ENCODE results near the gene SP3. TPM values are rescaled to one million over a fixed set of nuclear protein-coding genes. Genes with fewer than 3 reads are reported as not detected.

SP3 gene
- total RNA-seq, 2 donors from 2014 or later: 123 to 155 TPM

DNA sequence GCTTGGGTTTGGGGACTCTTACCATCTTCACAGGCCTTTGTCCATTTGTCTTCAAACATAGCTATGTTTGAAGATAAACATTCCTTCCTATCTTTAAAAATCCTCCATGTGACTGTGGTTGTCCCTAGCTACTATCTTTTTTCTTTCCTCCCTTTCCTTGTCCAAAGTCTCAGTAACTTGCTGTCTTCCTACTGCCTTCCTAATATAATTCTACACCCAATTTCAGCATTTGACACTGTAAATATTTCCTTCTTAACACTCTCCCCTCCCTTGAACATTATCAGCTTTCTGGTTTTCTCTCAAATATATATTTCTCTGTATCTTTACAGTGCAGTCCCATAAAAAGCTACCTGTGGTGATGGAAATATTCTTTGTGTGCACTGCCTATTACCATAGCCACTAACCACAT, 5.3 kb upstream of the SP3 start:
- Mint-ChIP-seq H3K27ac (no peak overlapping the region), H3K4me3 (no peak overlapping the region), H3K27me3 (no peaks in the 10 kb centered on the region), H3K36me3 (ENCODE audit: low read depth) (peaks cover 3% of the 10 kb centered on the region), H3K4me1 (peaks cover 9% of the 10 kb centered on the region)
- H3K9me3 ChIP-seq (ENCODE audit: control insufficient read depth, low read length, poor library complexity, severe bottlenecking): no peaks in the 10 kb centered on the region
- DNase-seq (no peak), ATAC-seq (no peak)

DNA sequence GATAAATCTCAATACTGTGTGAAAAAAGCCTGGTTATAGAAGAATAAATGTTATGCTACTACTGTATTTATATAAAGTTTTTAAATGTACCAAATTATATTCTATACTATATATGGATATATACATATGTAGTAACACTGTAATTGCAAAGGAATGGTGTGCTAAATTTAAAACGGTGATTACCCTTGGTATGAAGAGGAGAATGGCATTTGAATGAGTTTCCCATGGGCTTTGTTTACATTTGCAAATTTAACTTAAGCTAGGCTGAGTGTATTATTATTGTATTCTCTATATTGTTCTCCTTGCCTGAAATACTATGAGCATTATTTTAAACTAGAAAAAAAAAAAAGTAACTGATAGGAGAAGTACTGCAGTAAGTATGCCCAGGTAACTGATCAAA, 4.7 kb upstream of the SP3 start:
- Mint-ChIP-seq H3K4me1 (peaks cover 9% of the 10 kb centered on the region), H3K36me3 (ENCODE audit: low read depth) (peaks cover 2% of the 10 kb centered on the region), H3K4me3 (no peak overlapping the region), H3K27ac (no peak overlapping the region), H3K27me3 (no peaks in the 10 kb centered on the region)
- no peaks in the 10 kb centered on the region for H3K9me3 ChIP-seq (ENCODE audit: control insufficient read depth, low read length, poor library complexity, severe bottlenecking)
- ATAC-seq (no peak), DNase-seq (no peak)

DNA sequence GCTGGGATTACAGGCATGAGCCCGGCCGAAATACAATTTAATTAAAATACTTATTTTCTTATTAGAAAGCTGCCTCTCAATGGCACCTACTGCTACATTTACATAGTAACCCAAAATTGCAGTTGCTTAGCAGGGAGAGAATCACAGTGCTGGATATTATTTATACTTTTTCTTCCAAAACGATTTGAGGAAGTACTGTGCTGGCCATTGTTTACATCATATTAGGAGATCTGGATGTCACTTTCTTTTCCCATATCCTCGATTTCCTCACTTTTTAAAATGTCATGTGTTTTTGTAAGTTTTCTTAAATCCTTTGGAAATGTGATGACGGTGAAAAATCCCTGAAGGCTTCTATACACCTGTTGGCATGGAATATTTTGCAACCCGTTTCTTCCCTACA, 3.4 kb upstream of the SP3 start:
- Mint-ChIP-seq H3K4me1 (peaks cover 9% of the 10 kb centered on the region), H3K36me3 (ENCODE audit: low read depth) (no peaks in the 10 kb centered on the region), H3K27ac (no peak overlapping the region), H3K27me3 (no peaks in the 10 kb centered on the region), H3K4me3 (no peak overlapping the region)
- no peaks in the 10 kb centered on the region for H3K9me3 ChIP-seq (ENCODE audit: control insufficient read depth, low read length, poor library complexity, severe bottlenecking)
- DNase-seq (no peak), ATAC-seq (no peak)

DNA sequence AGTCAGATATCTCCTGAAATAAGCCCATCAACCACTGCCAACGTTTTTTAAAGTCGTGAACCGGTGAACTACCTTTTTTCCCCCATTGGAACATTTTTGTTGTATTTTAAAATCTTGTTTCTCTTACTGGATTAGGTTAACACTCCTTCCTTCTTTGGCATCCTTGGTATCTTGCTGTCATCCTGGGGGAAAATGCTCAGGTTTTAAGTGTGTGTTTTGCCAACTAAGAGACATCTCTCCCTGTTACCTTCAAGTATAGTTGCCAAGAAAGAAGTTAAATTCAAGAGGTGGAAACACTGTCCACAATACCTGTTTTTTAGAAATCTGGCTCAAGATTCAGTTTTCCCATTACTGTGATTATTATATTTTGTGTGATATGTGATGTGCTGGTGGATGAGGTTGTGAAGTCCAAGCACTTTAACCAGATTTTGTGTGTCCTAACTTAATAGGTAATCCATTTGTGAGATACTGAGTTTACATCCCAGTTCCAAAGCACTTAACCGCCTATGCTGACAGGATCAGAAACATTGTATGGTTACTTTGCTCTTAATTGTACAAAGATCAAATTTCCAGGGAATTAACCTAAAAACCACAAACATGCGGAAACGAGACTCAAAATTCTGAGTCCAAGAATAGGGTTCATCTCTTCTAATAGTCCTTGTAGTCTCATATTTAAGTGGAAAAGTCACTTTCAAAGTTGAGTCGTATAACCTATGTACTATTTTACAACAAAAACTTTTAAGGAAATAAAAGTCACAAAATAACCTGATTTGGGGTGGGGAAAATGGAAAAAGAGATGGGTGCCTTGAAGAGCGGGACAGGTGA, 1.3 kb upstream of the SP3 start:
- Mint-ChIP-seq H3K36me3 (ENCODE audit: low read depth) (peaks cover 2% of the 10 kb centered on the region), H3K27ac (peak overlapping the region; percentile 96), H3K4me3 (peak overlapping the region; percentile 96), H3K4me1 (peaks cover 21% of the 10 kb centered on the region), H3K27me3 (no peaks in the 10 kb centered on the region)
- no peaks in the 10 kb centered on the region for H3K9me3 ChIP-seq (ENCODE audit: control insufficient read depth, low read length, poor library complexity, severe bottlenecking)
- no peak for ATAC-seq
- no peak for DNase-seq

DNA sequence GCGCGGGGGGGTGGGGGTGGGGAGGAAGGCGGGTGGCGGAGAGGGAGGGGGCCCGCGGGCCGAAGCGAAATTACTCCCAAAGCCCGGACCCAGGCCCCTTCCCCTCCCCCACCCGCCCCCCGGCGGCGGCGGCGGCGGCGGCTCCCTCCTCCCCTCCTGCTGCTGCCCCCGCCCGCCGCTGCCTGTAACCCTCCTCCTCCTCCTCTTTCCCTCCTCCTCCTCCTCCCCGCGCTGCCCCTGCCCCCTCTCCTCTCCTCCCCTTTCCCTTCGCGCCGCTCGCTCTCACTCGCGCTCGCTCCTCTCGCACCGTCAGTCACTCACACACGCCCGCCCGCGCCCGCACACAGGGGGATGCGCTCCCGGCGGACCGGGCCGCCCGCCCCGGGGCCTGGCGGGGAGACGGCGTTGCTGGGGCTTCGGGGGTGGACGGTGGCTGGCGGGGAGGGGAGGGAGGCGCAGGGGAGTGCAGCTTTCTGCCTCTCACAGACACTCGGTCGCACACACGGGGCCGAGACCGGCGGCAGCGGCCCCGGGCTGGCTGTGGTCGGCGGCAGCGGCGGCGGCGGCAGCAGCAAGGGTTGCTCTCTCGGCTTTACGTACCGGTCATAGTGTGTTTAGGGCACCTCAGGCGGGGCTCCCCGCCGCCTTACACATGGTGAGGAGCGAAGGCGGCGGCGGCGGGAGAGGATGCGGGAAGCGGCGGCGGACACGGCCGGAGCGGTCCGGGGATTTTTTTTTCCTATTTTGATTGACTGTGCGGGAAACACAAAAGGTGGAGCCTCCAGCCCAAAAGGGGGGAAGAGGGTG, 405 bp downstream of the SP3 start:
- Mint-ChIP-seq H3K36me3 (ENCODE audit: low read depth) (peaks cover 2% of the 10 kb centered on the region), H3K27me3 (no peaks in the 10 kb centered on the region), H3K4me1 (peaks cover 32% of the 10 kb centered on the region), H3K27ac (peak overlapping the region; percentile 96), H3K4me3 (peak overlapping the region; percentile 96)
- H3K9me3 ChIP-seq (ENCODE audit: control insufficient read depth, low read length, poor library complexity, severe bottlenecking): no peaks in the 10 kb centered on the region
- ATAC-seq (peak; percentile 45), DNase-seq (peak; percentile 70 to 81 (median 79))

DNA sequence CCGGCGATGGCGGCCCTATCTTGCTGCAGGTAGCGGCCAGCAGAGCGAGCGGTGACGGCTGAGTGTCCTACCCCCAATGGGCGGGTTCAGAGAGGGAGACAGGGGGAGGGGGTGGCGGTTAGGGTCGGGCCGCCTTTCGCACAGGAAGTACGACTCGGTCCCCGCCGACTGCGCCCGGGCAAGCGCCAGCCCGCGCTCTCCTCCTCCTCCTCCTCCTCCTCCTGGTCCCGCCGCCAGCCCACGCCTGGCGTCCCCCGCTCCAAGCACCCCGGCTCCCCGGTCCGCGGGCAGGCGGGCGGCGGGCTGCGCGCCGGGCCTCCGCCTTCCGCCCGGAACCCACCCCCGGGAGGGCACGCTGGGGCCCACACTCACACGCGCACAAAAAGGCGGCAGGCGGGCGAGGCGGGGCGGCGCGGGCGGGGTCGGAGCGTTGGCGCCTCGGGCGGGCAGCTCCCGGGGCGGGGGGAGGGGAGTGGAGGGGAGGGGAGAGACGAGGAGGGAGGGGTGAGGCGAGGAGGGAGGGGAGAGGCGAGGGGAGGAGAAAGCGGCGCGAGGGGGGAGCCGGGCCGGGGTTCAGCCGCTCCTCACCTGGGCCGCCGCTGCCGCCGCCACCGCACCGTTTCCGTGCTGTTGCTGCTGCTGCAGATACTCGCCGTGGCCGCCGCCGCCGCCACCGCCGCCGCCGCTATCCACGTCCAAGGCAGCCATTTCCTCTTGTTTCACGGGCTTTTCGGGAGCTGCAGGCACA, 1.2 kb downstream of the SP3 start:
- peak overlapping the region; percentile 96 for H3K27ac Mint-ChIP-seq
- H3K36me3 Mint-ChIP-seq (ENCODE audit: low read depth): peaks cover 2% of the 10 kb centered on the region
- DNase-seq: peak; percentile 79 to 89 (median 87)
- ATAC-seq: peak; percentile 66
- H3K4me3 Mint-ChIP-seq: peak overlapping the region; percentile 96
- H3K4me1 Mint-ChIP-seq: peaks cover 38% of the 10 kb centered on the region
- no peaks in the 10 kb centered on the region for H3K27me3 Mint-ChIP-seq
- H3K9me3 ChIP-seq (ENCODE audit: control insufficient read depth, low read length, poor library complexity, severe bottlenecking): no peaks in the 10 kb centered on the region

DNA sequence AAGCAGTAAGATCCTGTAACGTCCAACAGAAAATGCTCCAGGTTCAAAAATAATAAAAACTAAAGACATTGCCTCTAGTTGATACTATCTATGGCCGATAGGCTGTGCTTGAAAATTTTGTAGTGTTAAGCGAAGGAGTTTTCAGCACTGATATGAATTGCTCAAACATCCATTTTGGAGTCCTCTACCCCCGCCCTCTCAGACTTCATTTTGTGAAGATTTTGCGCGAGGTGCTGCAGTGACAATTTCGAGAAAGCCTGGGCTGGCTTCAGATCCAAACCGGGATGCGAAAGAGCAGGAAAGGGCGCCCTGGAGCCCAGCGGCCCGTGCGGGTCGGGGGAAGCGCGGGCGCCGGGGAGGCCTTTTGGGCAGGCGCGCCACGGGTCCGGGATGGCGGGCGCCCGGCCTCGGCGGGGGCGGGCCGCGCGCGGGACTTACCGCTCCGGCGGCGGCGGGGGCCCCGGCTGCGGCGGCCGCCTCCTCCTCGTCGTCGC, 1.8 kb downstream of the SP3 start:
- H3K27me3 Mint-ChIP-seq: no peaks in the 10 kb centered on the region
- H3K9me3 ChIP-seq (ENCODE audit: control insufficient read depth, low read length, poor library complexity, severe bottlenecking): no peaks in the 10 kb centered on the region
- ATAC-seq (peak; percentile 45), DNase-seq (no peak)
- peaks cover 2% of the 10 kb centered on the region for H3K36me3 Mint-ChIP-seq (ENCODE audit: low read depth)
- H3K27ac Mint-ChIP-seq: peak overlapping the region; percentile 96
- H3K4me3 Mint-ChIP-seq: peak overlapping the region; percentile 96
- H3K4me1 Mint-ChIP-seq: peaks cover 42% of the 10 kb centered on the region

DNA sequence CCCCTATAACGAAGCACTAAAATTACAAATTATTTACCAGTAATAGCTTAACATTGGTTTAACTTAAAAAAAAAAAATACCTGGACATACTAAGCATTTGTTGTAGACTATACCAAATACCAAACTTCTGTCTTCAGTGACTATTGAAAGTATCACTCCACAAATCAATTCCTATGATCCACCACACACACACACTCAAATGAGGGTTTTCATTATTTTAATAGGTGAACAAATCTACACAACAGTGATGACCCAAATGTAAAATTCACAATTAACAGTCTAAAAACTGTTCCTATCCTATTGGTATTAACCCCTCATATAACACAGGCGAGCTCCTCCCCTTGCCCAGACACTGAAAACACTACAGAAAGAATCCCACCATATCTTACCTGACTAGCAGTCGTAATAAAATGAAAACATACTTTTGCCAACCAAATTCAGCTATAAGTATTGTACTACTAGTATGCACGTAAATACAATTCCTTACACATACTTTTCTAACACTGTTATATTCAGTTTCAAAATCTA, 2.5 kb downstream of the SP3 start:
- DNase-seq: no peak
- Mint-ChIP-seq H3K36me3 (ENCODE audit: low read depth) (peaks cover 2% of the 10 kb centered on the region), H3K27me3 (no peaks in the 10 kb centered on the region), H3K4me3 (peak overlapping the region; percentile 96), H3K27ac (peak overlapping the region; percentile 96), H3K4me1 (peaks cover 44% of the 10 kb centered on the region)
- no peaks in the 10 kb centered on the region for H3K9me3 ChIP-seq (ENCODE audit: control insufficient read depth, low read length, poor library complexity, severe bottlenecking)
- no peak for ATAC-seq

DNA sequence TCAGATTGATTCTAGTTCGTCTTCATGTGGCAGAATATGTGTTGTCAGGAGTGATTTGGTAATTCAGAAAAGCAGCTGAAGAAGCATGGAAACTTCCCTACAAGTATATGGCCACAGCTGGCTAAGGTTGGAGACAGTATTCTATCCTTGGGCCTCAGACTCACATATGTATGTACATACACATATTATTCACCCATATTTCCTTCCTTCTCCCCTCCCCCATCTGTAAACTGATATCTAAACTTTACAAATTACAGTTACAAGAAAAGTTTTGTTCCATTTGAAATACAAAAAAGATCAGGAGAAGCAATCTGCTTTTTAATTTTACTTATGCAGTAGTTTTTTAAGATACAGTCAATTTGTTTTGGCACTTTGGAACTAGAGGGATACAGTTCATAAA, 3.1 kb downstream of the SP3 start:
- ATAC-seq: no peak
- Mint-ChIP-seq H3K4me3 (peak overlapping the region; percentile 96), H3K27me3 (no peaks in the 10 kb centered on the region), H3K36me3 (ENCODE audit: low read depth) (peaks cover 2% of the 10 kb centered on the region), H3K27ac (peak overlapping the region; percentile 96), H3K4me1 (peaks cover 49% of the 10 kb centered on the region)
- DNase-seq: no peak
- no peaks in the 10 kb centered on the region for H3K9me3 ChIP-seq (ENCODE audit: control insufficient read depth, low read length, poor library complexity, severe bottlenecking)

DNA sequence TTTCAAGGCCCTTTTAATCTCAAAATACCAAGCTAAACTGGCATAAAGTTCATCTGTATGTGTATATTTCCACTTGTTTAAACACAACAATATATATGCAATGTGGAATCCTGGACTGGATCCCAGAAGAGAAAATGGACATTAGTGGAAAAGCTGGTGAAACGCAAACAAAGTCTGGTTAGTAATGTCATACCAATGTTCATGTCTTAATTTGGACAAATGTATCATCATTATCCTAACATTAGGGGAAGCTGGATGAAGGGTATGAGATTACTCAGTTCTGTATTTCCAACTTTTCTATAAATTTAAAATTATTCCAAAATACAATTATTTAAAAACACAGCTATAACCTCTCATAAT, 3.8 kb downstream of the SP3 start:
- Mint-ChIP-seq H3K27ac (peak overlapping the region; percentile 81), H3K4me1 (peaks cover 51% of the 10 kb centered on the region), H3K4me3 (peak overlapping the region; percentile 47), H3K27me3 (no peaks in the 10 kb centered on the region), H3K36me3 (ENCODE audit: low read depth) (peaks cover 2% of the 10 kb centered on the region)
- no peak for ATAC-seq
- H3K9me3 ChIP-seq (ENCODE audit: control insufficient read depth, low read length, poor library complexity, severe bottlenecking): no peaks in the 10 kb centered on the region
- no peak for DNase-seq

DNA sequence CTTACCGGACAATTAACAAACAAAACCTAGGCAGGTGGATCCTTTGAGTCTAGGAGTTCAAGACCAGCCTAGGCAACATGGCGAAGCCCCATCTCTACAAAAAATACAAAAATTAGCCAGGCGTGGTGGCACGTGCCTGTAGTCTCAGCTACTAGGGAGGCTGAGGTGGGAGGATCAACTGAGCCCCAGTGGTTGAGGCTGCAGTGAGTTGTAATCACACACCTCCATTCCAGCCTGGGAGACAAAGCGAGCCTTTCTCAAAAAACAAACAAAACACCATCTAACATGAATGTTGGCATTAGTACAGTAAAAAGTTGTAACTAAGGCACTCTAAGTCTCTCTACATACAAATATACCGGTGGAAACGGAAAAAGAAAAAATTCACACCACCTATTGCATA, 5.3 kb downstream of the SP3 start:
- H3K36me3 Mint-ChIP-seq (ENCODE audit: low read depth): peaks cover 2% of the 10 kb centered on the region

DNA sequence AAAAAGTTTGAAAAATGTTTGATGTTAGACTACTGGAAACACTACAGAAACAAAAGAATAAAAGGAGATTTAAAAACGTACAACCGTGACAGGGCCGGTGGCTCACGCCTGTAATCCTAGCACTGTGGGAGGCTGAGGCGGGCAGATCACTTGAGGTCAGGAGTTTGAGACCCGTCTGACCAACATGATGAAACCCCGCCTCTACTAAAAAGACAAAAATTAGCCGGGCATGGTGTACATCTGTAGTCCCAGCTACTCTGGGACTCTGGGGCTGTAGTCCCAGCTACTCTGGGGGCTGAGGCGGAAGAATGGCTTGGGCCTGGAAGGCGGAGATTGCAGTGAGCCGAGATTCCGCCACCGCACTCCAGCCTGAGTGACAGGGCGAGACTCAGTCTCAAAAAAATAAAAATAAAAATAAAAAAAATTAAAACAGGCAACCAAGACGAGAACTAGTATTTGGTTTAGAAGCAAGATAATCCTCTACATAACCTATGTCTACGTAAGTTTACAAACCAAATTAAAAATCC, 5.8 kb downstream of the SP3 start:
- Mint-ChIP-seq H3K4me1 (peaks cover 62% of the 10 kb centered on the region), H3K36me3 (ENCODE audit: low read depth) (peaks cover 2% of the 10 kb centered on the region), H3K27me3 (no peaks in the 10 kb centered on the region), H3K4me3 (peak overlapping the region; percentile 77), H3K27ac (peak overlapping the region; percentile 81)
- ATAC-seq (no peak), DNase-seq (no peak)
- no peaks in the 10 kb centered on the region for H3K9me3 ChIP-seq (ENCODE audit: control insufficient read depth, low read length, poor library complexity, severe bottlenecking)

More for the DNA sequence above, 5.3 kb downstream of the SP3 start:
- ATAC-seq: no peak
- Mint-ChIP-seq H3K27ac (peak overlapping the region; percentile 81), H3K4me1 (peaks cover 62% of the 10 kb centered on the region), H3K27me3 (no peaks in the 10 kb centered on the region), H3K4me3 (peak overlapping the region; percentile 77)
- DNase-seq: no peak
- H3K9me3 ChIP-seq (ENCODE audit: control insufficient read depth, low read length, poor library complexity, severe bottlenecking): no peaks in the 10 kb centered on the region
